Skeletal muscle satellite cell (primary cell): ENCODE results near the gene GFOD2. TPM values are rescaled to one million over a fixed set of nuclear protein-coding genes. Genes with fewer than 3 reads are reported as not detected.

Experiments used
- H3K27me3 ChIP-seq: 2 replicates; pipeline ENCODE4 v1.7.0; 2013; ENCODE audit warnings: low read length; ENCODE audit not compliant: control insufficient read depth, insufficient read depth
- H3K36me3 ChIP-seq: 2 replicates; pipeline ENCODE4 v1.7.0; 2013; ENCODE audit warnings: mild to moderate bottlenecking, control low read depth, low read length; ENCODE audit not compliant: insufficient read depth
- H3K4me1 ChIP-seq: 2 replicates; pipeline ENCODE4 v1.7.0; 2013; ENCODE audit warnings: low read length; ENCODE audit not compliant: control insufficient read depth, insufficient read depth
- H3K4me2 ChIP-seq: 2 replicates; pipeline ENCODE4 v1.7.0; 2013; ENCODE audit warnings: mild to moderate bottlenecking, low read length
- H3K4me3 ChIP-seq: 2 replicates; pipeline ENCODE4 v1.7.0; 2013; ENCODE audit warnings: low read length
- H3K9ac ChIP-seq: 2 replicates; pipeline ENCODE4 v1.7.0; 2013; ENCODE audit warnings: mild to moderate bottlenecking, low read depth, low read length, moderate library complexity
- H3K9me3 ChIP-seq: replicated peaks from 2 replicates; pipeline ENCODE4 v1.7.0; 2013; ENCODE audit warnings: mild to moderate bottlenecking, control low read depth, low read length
- total RNA-seq: library from RNA; depleted of rRNA; stranded (reverse); fragments of >200 nt; gene quantifications from 2 replicates; pipeline ENCODE4 v1.2.3, GENCODE V29; 2012; rRNA removed

The GFOD2 gene, protein sequence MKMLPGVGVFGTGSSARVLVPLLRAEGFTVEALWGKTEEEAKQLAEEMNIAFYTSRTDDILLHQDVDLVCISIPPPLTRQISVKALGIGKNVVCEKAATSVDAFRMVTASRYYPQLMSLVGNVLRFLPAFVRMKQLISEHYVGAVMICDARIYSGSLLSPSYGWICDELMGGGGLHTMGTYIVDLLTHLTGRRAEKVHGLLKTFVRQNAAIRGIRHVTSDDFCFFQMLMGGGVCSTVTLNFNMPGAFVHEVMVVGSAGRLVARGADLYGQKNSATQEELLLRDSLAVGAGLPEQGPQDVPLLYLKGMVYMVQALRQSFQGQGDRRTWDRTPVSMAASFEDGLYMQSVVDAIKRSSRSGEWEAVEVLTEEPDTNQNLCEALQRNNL
- 11.4 and 13.4 TPM in 2 replicates for total RNA-seq

DNA sequence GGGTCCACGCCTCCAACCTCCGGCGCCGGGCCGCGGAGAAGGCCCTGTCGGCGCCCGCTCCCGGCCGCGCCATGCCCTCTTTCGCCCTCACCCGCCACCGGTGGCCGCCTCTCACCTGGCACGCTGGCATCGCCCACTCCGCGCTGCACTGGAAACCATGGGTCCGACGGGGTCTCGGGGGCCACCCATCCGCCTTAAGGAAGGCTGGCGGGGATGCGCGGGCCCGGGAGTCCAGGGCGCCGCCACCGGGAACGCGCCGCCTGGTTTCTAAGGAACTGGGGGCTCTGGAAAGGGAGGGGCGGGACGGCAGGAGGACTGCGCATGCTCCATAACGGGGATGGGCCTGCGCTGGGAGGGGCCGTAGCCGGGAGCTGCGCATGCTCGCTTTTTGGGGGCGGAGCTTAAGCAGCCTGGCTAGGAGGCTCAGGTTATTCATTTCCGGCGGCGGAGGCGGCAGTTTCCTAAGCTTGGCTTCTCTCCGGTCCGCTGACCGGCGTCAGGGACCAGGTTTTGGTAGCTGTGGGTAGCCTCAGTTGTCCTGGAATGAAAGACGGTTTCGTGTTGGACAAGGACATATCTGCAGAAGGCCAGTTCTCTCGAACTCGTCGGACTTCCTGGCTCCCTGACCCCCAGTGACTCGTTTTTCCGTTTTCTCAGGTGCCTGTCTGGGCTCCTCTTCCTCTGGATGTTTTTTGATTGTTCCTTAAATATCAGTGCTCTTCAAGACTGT is at the start of gene GFOD2:
Gene GFOD2, minus strand, starts transcription at position 269 of the 730 bp plus-strand sequence. CDS start 33,601 bp downstream, outside the sequence.
- no peaks in the 10 kb centered on the region for H3K9me3 ChIP-seq
- peak within 1 kb of the TSS; percentile 91 for H3K9ac ChIP-seq
- H3K4me1 ChIP-seq, result peaks cover 21% of the 10 kb centered on the region
- peak within 1 kb of the TSS; percentile 84 for H3K4me3 ChIP-seq
- no peaks in the 10 kb centered on the region for H3K27me3 ChIP-seq
- H3K4me2 ChIP-seq, result peak within 1 kb of the TSS; percentile 88
- no peaks in the 10 kb centered on the region for H3K36me3 ChIP-seq

DNA sequence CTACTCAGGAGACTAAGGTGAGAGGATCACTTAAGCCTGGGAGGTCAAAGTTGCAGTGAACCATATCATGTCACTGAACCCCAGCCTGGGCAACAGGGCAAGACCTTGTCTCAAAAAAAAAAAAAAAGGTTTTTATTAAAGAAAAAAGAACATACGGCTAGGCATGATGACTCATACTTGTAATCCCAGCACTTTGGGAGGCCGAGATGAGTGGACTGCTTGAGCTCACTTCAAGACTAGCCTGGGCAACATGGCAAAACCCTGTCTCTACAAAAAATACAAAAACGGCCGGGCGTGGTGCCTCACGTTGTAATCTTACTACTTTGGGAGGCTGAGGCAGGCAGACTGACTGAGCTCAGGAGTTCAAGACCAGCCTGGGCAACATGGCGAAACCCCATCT is 48.8 kb upstream of the GFOD2 start:
- Histone ChIP-seq H3K9ac (no peak overlapping the region), H3K4me3 (no peak overlapping the region), H3K36me3 (peaks cover 5% of the 10 kb centered on the region), H3K9me3 (no peaks in the 10 kb centered on the region), H3K4me2 (no peak overlapping the region), H3K27me3 (no peaks in the 10 kb centered on the region), H3K4me1 (peaks cover 20% of the 10 kb centered on the region)

DNA sequence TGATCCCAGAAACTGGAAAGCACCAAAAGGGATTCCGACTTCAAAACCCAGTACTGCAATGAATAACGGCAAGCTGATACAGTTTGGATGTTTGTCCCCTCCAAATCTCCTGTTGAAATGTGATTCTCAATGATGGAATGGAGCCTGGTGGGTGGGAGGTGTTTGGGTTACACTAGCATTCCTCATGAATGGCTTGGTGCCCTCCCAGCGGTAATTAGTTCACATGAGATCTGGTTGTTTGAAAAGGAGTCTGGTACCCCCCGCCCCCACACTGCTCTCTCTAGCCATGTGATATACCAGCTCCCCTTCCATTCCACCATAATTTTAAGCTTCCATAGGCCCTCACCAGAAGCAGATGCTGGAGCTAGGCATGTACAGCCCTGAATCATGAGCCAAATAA is 47.2 kb upstream of the GFOD2 start:
- no peak overlapping the region for H3K9ac ChIP-seq
- H3K4me2 ChIP-seq, result no peak overlapping the region
- no peaks in the 10 kb centered on the region for H3K9me3 ChIP-seq
- H3K27me3 ChIP-seq, result no peaks in the 10 kb centered on the region
- peaks cover 8% of the 10 kb centered on the region for H3K36me3 ChIP-seq
- H3K4me3 ChIP-seq, result no peak overlapping the region
- peaks cover 5% of the 10 kb centered on the region for H3K4me1 ChIP-seq

DNA sequence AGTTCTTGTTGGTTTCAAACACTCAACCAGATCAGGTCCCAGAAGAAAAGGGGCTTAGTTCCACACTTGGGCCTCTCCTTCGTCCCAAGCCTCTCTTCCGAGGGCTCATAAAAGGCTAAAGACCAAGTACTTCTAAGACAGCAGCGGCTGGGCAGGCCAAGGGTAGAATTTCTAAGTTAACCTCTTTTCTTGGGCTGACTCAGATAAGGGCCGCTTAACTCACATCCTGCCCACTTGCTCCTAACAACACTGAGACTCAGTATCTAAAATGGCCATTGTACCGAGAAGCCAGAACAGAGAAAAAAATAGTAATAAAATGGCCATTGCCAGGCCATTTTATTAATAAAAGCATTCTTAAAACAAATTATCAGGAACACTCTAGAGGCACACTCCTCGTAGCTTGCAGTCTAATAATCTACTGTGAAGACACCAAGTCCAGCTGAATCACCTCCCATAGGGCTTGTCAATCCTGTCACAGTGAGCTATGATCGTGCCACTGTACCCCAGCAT is 45.1 kb upstream of the GFOD2 start:
- peaks cover 5% of the 10 kb centered on the region for H3K4me1 ChIP-seq
- no peak overlapping the region for H3K9ac ChIP-seq
- no peaks in the 10 kb centered on the region for H3K9me3 ChIP-seq
- H3K4me2 ChIP-seq, result no peak overlapping the region
- H3K27me3 ChIP-seq, result no peaks in the 10 kb centered on the region
- no peak overlapping the region for H3K4me3 ChIP-seq
- H3K36me3 ChIP-seq, result peaks cover 3% of the 10 kb centered on the region

DNA sequence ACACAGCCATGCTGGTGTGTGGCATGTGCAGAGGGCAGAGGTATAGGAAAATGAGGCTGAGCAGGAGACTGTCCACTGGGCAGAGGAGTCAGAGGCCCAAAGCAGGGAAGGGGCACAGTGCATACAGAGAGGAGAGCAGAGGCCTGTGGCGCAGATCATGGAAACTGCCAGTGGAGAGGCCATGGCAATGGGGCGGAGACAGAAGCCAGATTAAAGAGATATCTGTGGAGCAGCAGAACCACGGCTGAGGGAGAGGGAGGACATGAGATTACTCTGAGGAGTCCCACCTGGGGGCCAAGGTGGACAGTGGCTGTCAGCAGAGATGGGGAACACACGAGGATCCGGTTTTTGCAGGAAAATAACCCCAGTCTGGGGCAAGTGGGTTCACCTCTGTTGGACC is 44.0 kb upstream of the GFOD2 start:
- Histone ChIP-seq H3K4me2 (no peak overlapping the region), H3K36me3 (peaks cover 3% of the 10 kb centered on the region), H3K27me3 (no peaks in the 10 kb centered on the region), H3K9ac (no peak overlapping the region), H3K4me3 (no peak overlapping the region), H3K4me1 (peaks cover 1% of the 10 kb centered on the region), H3K9me3 (no peaks in the 10 kb centered on the region)

DNA sequence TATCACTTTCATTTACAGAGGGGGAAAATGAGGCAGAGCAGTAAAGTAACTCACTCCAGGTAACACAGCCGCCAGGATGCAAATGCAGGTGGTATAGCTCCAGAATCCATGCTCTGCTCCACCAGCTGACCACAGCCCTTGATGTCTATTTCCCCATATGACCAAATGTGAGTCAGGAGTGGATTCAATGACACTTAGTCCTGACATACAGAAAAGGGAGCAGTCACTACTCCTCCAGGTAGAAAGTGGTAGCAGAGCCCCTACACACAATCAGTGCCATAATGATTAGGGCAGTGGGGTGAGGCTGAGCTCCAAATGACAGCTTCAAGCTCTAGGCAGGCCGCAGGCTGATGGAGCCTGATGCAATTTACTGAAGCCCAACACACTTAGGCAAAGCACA is 43.3 kb upstream of the GFOD2 start:
- H3K4me2 ChIP-seq, result no peak overlapping the region
- H3K36me3 ChIP-seq, result peaks cover 3% of the 10 kb centered on the region
- no peaks in the 10 kb centered on the region for H3K9me3 ChIP-seq

DNA sequence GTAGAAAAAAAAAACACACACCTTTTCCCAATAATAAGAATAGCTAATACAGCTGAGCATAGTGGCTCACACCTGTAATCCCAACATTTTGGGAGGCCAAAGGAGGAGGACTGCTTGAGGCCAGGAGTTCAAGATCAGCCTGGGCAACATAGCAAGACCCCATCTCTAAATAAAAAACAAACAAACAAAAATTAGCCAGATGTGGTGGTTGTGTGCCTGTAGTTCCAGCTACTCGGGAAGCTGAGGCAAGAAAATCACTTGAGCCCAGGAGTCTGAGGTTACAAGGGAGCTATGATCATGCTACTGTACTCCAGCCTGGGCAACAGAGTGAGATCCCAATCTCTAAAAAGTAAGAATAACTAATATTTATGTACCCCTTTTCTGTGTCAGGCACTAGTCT is 42.8 kb upstream of the GFOD2 start:
- no peak overlapping the region for H3K4me2 ChIP-seq

More for the DNA sequence above, 43.3 kb upstream of the GFOD2 start:
- H3K27me3 ChIP-seq, result no peaks in the 10 kb centered on the region
- no peaks in the 10 kb centered on the region for H3K4me1 ChIP-seq
- H3K9ac ChIP-seq, result no peak overlapping the region
- no peak overlapping the region for H3K4me3 ChIP-seq

DNA sequence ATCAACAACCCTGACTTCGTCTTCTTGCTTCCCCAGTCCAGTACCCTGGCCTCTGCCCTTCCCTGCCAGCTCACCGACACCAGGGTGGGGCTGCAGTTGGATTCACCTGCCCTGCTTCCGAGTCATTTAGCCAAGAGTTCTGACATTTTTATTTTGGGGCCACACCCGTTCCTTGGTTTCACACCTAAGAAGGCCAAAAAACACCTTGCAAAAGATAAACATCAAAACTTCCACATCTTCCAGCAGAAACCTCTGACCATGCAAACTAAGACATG is 41.8 kb upstream of the GFOD2 start:
- Histone ChIP-seq H3K4me2 (no peak overlapping the region), H3K9ac (no peak overlapping the region), H3K4me1 (no peaks in the 10 kb centered on the region), H3K36me3 (peaks cover 3% of the 10 kb centered on the region), H3K9me3 (no peaks in the 10 kb centered on the region), H3K27me3 (no peaks in the 10 kb centered on the region), H3K4me3 (no peak overlapping the region)

More for the DNA sequence above, 42.8 kb upstream of the GFOD2 start:
- Histone ChIP-seq H3K27me3 (no peaks in the 10 kb centered on the region), H3K4me1 (no peaks in the 10 kb centered on the region), H3K9me3 (no peaks in the 10 kb centered on the region), H3K4me3 (no peak overlapping the region), H3K9ac (no peak overlapping the region), H3K36me3 (peaks cover 3% of the 10 kb centered on the region)

DNA sequence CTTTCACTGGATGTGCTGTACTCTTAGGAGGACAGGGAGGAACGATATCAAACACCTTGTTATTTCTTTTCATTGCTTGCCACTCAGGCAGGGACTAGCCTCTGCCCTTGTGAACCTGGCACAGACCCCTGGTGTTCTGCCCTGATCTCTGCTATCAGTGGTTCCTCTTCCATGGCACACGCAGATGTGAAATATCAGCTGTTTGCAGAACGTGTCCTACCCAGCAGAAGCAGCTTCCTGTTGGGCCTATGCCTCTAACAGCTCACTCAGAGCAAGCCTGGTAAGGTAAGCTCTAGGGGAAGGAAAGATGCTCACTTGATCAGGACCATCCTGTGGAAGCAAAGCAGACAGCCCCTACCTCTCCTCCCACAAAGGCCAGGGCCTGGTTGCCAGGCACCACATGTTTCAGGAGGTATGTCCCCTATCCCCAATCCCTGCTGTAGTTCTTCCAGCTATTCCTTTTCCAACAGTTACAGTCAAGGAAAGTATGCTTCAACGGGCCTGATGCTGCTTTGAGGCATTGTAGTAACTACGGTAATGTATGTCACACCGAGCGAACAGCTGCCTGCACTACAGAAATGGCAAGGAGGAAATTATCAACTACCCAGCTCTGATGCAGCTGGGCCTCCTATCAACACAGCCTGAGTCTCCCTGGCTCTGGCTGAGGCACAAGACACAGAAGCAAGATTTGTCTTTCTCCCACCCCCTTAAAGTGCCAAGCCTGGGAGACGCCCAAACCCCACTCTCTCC is 41.3 kb upstream of the GFOD2 start:
- no peak overlapping the region for H3K9ac ChIP-seq
- no peak overlapping the region for H3K4me3 ChIP-seq
- no peaks in the 10 kb centered on the region for H3K4me1 ChIP-seq
- H3K4me2 ChIP-seq, result no peak overlapping the region
- no peaks in the 10 kb centered on the region for H3K9me3 ChIP-seq
- H3K36me3 ChIP-seq, result peaks cover 3% of the 10 kb centered on the region
- H3K27me3 ChIP-seq, result no peaks in the 10 kb centered on the region

DNA sequence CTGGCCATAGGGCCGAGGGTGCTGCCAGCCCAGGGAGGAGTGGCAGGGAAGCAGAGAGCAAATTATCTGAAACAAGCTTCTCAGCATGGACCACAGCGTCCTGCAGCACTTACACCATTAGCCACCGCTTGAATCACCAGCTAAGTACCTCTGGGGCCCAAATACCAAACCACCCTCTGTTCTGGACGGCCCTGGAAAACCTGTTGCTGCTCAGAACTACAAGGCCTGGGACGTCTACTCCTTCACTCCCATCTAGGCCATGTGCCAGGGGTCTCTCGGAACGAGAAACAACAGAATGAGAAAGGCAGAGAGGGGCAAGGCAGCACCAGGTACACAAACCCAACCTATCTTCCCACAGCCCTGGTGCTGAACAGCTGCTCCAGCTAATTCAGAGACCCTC is 39.9 kb upstream of the GFOD2 start:
- no peak overlapping the region for H3K4me3 ChIP-seq
- no peak overlapping the region for H3K9ac ChIP-seq
- H3K27me3 ChIP-seq, result no peaks in the 10 kb centered on the region
- no peaks in the 10 kb centered on the region for H3K4me1 ChIP-seq
- H3K9me3 ChIP-seq, result no peaks in the 10 kb centered on the region
- H3K36me3 ChIP-seq, result peaks cover 3% of the 10 kb centered on the region
- H3K4me2 ChIP-seq, result no peak overlapping the region

DNA sequence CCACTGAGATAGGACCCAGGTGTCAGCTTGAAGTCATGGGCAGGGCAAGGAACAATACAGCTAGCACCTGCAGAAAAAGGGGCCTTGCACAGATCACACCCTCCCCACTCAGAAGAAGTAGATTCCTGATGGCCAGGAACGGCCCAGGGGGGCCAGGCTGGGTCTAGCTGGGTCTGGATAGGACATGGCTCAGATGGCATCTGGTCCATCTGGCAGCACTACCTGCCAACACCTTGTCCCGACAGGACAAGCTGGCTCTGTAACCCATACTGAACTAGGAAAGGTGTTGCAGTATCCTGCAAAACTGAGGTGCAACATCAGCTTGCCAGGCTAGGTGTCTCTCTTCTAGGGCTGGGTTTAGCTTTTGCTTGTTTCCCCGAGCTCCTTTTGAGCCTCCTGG is 38.9 kb upstream of the GFOD2 start:
- Histone ChIP-seq H3K27me3 (no peaks in the 10 kb centered on the region), H3K36me3 (peaks cover 3% of the 10 kb centered on the region), H3K9me3 (no peaks in the 10 kb centered on the region), H3K9ac (no peak overlapping the region), H3K4me1 (no peaks in the 10 kb centered on the region), H3K4me2 (no peak overlapping the region), H3K4me3 (no peak overlapping the region)
